RWPE2 (cell line): ENCODE results near the gene ATF3.

ENCODE experiments used
- ATAC-seq: fragments of 200-7000 bp; cut with Tn5 transposase; 3 replicates; pipeline ENCODE4 v1.9.1; 2021; ENCODE audit warnings: low read depth
- DNase-seq: peaks from one replicate; pipeline ENCODE4 v3.0.0-alpha.2; 2020; ENCODE audit warnings: low spot score
- H3K27ac ChIP-seq: fragments of 450-650 bp; 2 replicates; pipeline ENCODE4 v1.5.1; 2017; ENCODE audit warnings: mild to moderate bottlenecking; ENCODE audit not compliant: poor library complexity, severe bottlenecking
- H3K27me3 ChIP-seq: fragments of 250-450 bp; sonication (Bioruptor Pico); 2 replicates; pipeline ENCODE4 v1.5.1; 2021; ENCODE audit warnings: mild to moderate bottlenecking, moderate library complexity; ENCODE audit not compliant: insufficient read depth, poor library complexity, severe bottlenecking
- H3K36me3 ChIP-seq: fragments of 250-450 bp; sonication (Bioruptor Pico); 2 replicates; pipeline ENCODE4 v1.5.1; 2020; ENCODE audit warnings: low read depth, mild to moderate bottlenecking, moderate library complexity
- H3K4me1 ChIP-seq: fragments of 250-450 bp; sonication (Bioruptor Pico); 2 replicates; pipeline ENCODE4 v1.5.1; 2021; ENCODE audit warnings: mild to moderate bottlenecking, moderate library complexity; ENCODE audit not compliant: insufficient read depth, poor library complexity, severe bottlenecking
- H3K4me3 ChIP-seq: fragments of 250-450 bp; sonication (Bioruptor Pico); 2 replicates; pipeline ENCODE4 v1.5.1; 2021; ENCODE audit warnings: mild to moderate bottlenecking, moderate library complexity; ENCODE audit not compliant: severe bottlenecking
- H3K9me3 ChIP-seq: fragments of 250-450 bp; sonication (Bioruptor Pico); 2 replicates; pipeline ENCODE4 v1.5.1; 2021; ENCODE audit warnings: mild to moderate bottlenecking, moderate library complexity; ENCODE audit not compliant: severe bottlenecking
- TF ChIP-seq, protein P1 (sequence below): fragments of 450-650 bp; IDR thresholded peaks from one replicate; pipeline ENCODE4 v1.5.1; 2017; ENCODE audit warnings: mild to moderate bottlenecking, moderate library complexity; ENCODE audit not compliant: poor library complexity, severe bottlenecking

The ATF3 gene

GRCh38 chr1:212596798-212597197 is 11.8 kb upstream of the ATF3 start:
- Histone ChIP-seq H3K4me3 (no peak overlapping the region), H3K27ac (peak overlapping the region; percentile 71), H3K27me3 (no peaks in the 10 kb centered on the region), H3K9me3 (no peaks in the 10 kb centered on the region), H3K4me1 (peaks cover 17% of the 10 kb centered on the region), H3K36me3 (no peaks in the 10 kb centered on the region)
- TF ChIP-seq, protein P1, sequence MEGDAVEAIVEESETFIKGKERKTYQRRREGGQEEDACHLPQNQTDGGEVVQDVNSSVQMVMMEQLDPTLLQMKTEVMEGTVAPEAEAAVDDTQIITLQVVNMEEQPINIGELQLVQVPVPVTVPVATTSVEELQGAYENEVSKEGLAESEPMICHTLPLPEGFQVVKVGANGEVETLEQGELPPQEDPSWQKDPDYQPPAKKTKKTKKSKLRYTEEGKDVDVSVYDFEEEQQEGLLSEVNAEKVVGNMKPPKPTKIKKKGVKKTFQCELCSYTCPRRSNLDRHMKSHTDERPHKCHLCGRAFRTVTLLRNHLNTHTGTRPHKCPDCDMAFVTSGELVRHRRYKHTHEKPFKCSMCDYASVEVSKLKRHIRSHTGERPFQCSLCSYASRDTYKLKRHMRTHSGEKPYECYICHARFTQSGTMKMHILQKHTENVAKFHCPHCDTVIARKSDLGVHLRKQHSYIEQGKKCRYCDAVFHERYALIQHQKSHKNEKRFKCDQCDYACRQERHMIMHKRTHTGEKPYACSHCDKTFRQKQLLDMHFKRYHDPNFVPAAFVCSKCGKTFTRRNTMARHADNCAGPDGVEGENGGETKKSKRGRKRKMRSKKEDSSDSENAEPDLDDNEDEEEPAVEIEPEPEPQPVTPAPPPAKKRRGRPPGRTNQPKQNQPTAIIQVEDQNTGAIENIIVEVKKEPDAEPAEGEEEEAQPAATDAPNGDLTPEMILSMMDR = no peak
- no peak for ATAC-seq
- DNase-seq = no peak

- no peak for ATAC-seq
These were observed 11.1 kb upstream of the ATF3 start for GRCh38 chr1:212597487-212597886.

DNA sequence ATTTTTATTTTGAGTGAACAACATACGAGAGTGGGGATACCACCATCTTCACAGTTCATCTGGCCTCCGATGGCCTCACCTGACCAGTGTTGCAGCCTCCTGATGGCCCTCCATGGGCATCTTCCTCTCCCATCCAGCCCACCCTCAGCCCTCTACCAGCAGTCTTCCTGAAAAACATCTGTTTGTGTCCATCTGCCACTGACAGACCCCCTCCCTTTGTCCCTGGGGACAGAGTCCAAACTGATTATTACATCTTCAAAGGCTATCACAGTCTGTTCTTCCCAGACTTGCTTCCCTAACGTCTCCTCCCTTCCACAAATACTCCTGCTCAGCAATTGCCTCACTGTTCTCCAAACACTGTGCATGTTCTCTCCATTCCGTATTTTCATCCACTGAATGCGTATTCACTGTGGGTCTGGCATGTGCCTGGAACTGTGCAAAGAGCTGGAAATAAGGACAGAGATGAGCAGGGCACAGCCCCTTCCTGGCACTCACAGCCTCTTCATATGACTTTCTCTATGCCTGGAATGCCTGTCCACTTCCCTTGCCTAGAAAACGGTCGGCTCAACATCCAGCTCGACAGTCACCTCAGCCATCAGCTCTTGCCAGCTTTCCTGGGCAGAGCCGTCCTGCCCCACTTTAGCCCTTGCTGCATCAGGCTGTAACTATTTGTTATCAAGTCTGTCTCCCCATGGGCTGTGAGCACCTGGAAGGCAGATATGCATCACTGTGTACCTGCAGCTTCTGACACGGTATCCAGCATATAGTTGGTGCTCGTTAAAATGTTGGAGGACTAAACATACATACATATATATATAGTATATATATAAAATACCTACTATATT is 8.3 kb upstream of the ATF3 start:
- Histone ChIP-seq H3K27me3 (peaks cover 3% of the 10 kb centered on the region), H3K4me1 (peaks cover 16% of the 10 kb centered on the region), H3K27ac (no peak overlapping the region), H3K36me3 (no peaks in the 10 kb centered on the region), H3K9me3 (no peaks in the 10 kb centered on the region), H3K4me3 (no peak overlapping the region)
- no peak for DNase-seq
- no peak for ATAC-seq
- TF ChIP-seq, protein P1 = no peak

More at GRCh38 chr1:212597487-212597886, 11.1 kb upstream of the ATF3 start:
- H3K4me1 ChIP-seq = peaks cover 17% of the 10 kb centered on the region
- TF ChIP-seq, protein P1 = no peak
- H3K36me3 ChIP-seq = no peaks in the 10 kb centered on the region
- no peak for DNase-seq
- H3K9me3 ChIP-seq = no peaks in the 10 kb centered on the region
- H3K4me3 ChIP-seq = no peak overlapping the region
- no peak overlapping the region for H3K27ac ChIP-seq
- H3K27me3 ChIP-seq = no peaks in the 10 kb centered on the region

GRCh38 chr1:212600980-212601379 is 7.6 kb upstream of the ATF3 start:
- Histone ChIP-seq H3K9me3 (no peaks in the 10 kb centered on the region), H3K27ac (no peak overlapping the region), H3K27me3 (peaks cover 10% of the 10 kb centered on the region), H3K4me1 (peaks cover 10% of the 10 kb centered on the region), H3K36me3 (no peaks in the 10 kb centered on the region), H3K4me3 (no peak overlapping the region)
- DNase-seq = no peak
- peak; percentile 52 for ATAC-seq
- TF ChIP-seq, protein P1 = no peak

GRCh38 chr1:212601524-212601923 is 7.0 kb upstream of the ATF3 start:
- Histone ChIP-seq H3K4me3 (no peak overlapping the region), H3K27me3 (peaks cover 16% of the 10 kb centered on the region), H3K27ac (no peak overlapping the region), H3K4me1 (peaks cover 12% of the 10 kb centered on the region), H3K36me3 (no peaks in the 10 kb centered on the region), H3K9me3 (no peaks in the 10 kb centered on the region)
- no peak for ATAC-seq
- TF ChIP-seq, protein P1 = no peak
- no peak for DNase-seq
